Measurements from ENCODE around the gene AFF3. TPM values are rescaled to one million over a fixed set of nuclear protein-coding genes. Genes with fewer than 3 reads are reported as not detected.

AFF3 gene
- total RNA-seq, 2 donors from 2014 or later = 20.8 to 22.8 TPM

GRCh38 chr2:99695130-99695943, 447.1 kb downstream of the AFF3 start:
- ATAC-seq (no peak), DNase-seq (no peak)
- intact Hi-C loops (cut with DNase I) = no loop called here

GRCh38 chr2:99694331-99694730, 448.1 kb downstream of the AFF3 start:
- ATAC-seq (peak; percentile 7 to 68), DNase-seq (no peak)
- intact Hi-C loops (cut with DNase I) = no loop called here

- intact Hi-C loops (cut with DNase I) = no loop called here
- ATAC-seq = no peak
Measured at GRCh38 chr2:99692785-99693184, 449.6 kb downstream of the AFF3 start.

GRCh38 chr2:99691926-99692325, 450.5 kb downstream of the AFF3 start:
- ATAC-seq (peak in 1 of 2 donors; percentile 87), DNase-seq (peak; percentile 74)
- intact Hi-C loops (cut with DNase I) = no loop called here

More at GRCh38 chr2:99692785-99693184, 449.6 kb downstream of the AFF3 start:
- DNase-seq = no peak

GRCh38 chr2:99689145-99689742, 453.1 kb downstream of the AFF3 start:
- peak in 1 of 2 donors; percentile 23 for ATAC-seq
- intact Hi-C loops (cut with DNase I) = no loop called here
- DNase-seq = no peak

- DNase-seq (no peak), ATAC-seq (no peak)
- intact Hi-C loops (cut with DNase I) = no loop called here
Measured at GRCh38 chr2:99688699-99689098, 453.7 kb downstream of the AFF3 start.

- intact Hi-C loops (cut with DNase I) = no loop called here
- DNase-seq (no peak), ATAC-seq (no peak)
Measured at GRCh38 chr2:99682275-99683060, 459.9 kb downstream of the AFF3 start.

GRCh38 chr2:99680946-99681345, 461.4 kb downstream of the AFF3 start:
- intact Hi-C loops (cut with DNase I) = no loop called here
- peak in 1 of 2 donors; percentile 86 for ATAC-seq
- DNase-seq = no peak

GRCh38 chr2:99679518-99679917, 462.9 kb downstream of the AFF3 start:
- DNase-seq (no peak), ATAC-seq (peak; percentile 20 to 63)
- intact Hi-C loops (cut with DNase I) = no loop called here

GRCh38 chr2:99678625-99679024, 463.8 kb downstream of the AFF3 start:
- intact Hi-C loops (cut with DNase I) = no loop called here
- ATAC-seq (no peak), DNase-seq (no peak)

GRCh38 chr2:99677814-99678213, 464.6 kb downstream of the AFF3 start:
- intact Hi-C loops (cut with DNase I) = no loop called here
- ATAC-seq (no peak), DNase-seq (no peak)

- ATAC-seq (no peak), DNase-seq (no peak)
- intact Hi-C loops (cut with DNase I) = no loop called here
Measured at GRCh38 chr2:99675130-99675661, 467.2 kb downstream of the AFF3 start.

- DNase-seq = no peak
- ATAC-seq = no peak
- intact Hi-C loops (cut with DNase I) = no loop called here
Measured at GRCh38 chr2:99674090-99674489, 468.3 kb downstream of the AFF3 start.

- DNase-seq (no peak), ATAC-seq (no peak)
- intact Hi-C loops (cut with DNase I) = no loop called here
Measured at GRCh38 chr2:99672766-99673350, 469.5 kb downstream of the AFF3 start.

- DNase-seq (no peak), ATAC-seq (peak; percentile 72 to 85)
- intact Hi-C loops (cut with DNase I) = no loop called here
Measured at GRCh38 chr2:99670768-99671734, 471.3 kb downstream of the AFF3 start.

- DNase-seq = no peak
Measured at GRCh38 chr2:99666256-99666655, 476.1 kb downstream of the AFF3 start.

GRCh38 chr2:99663641-99664040, 478.7 kb downstream of the AFF3 start:
- DNase-seq (no peak), ATAC-seq (peak in 1 of 2 donors; percentile 25)
- intact Hi-C loops (cut with DNase I) = no loop called here

More at GRCh38 chr2:99666256-99666655, 476.1 kb downstream of the AFF3 start:
- no peak for ATAC-seq
- intact Hi-C loops (cut with DNase I) = no loop called here

- intact Hi-C loops (cut with DNase I) = no loop called here
- DNase-seq (peak; percentile 39), ATAC-seq (peak; percentile 85 to 86)
Measured at GRCh38 chr2:99662761-99663341, 479.5 kb downstream of the AFF3 start.
